ENCODE results near the gene GATAD2A. TPM values are rescaled to one million over a fixed set of nuclear protein-coding genes. Genes with fewer than 3 reads are reported as not detected.
A peak's percentile ranks its signal among the peaks of the same experiment; 100 is the strongest.
"Not testable (repeated sequence)": the region's sequence is repeated elsewhere in the genome, so short reads cannot be mapped to it uniquely, and the experiment has no call there.

GATAD2A gene
- total and polyA plus RNA-seq, 2 donors (not counting 1 experiment from before 2014, with no cell fraction given) = 31.7 to 63.5 TPM

- Histone ChIP-seq H3K4me1 (ENCODE audit: control insufficient read depth, extremely low read depth, insufficient read depth, low read length) (peaks cover 6% of the 10 kb centered on the region), H3K4me2 (ENCODE audit: extremely low read depth, insufficient read depth, low read length) (no peak overlapping the region), H2AFZ (ENCODE audit: low read length) (no peak overlapping the region), H3K27me3 (ENCODE audit: control insufficient read depth, insufficient read depth, low read length) (no peaks in the 10 kb centered on the region), H3K79me2 (ENCODE audit: control insufficient read depth, insufficient read depth, low read length) (peaks cover 49% of the 10 kb centered on the region), H4K20me1 (ENCODE audit: control insufficient read depth, extremely low read depth, insufficient read depth, low read length) (no peaks in the 10 kb centered on the region), H3K9me3 (ENCODE audit: control insufficient read depth, insufficient read depth, low read depth, low read length) (no peaks in the 10 kb centered on the region), H3K27ac (ENCODE audit: insufficient read depth, low read length) (no peak overlapping the region), H3K9ac (ENCODE audit: insufficient read depth, low read length) (no peak overlapping the region), H3K36me3 (ENCODE audit: control insufficient read depth, insufficient read depth, low read length) (peaks cover 16% of the 10 kb centered on the region), H3K4me3 (replicated peaks in 1 of 4; ENCODE audit: control extremely low read depth in 1 of 4, insufficient read depth in 1 of 4, low read depth in 3 of 4, low read length in 4 of 4) (no peak overlapping the region)
- DNase-seq (ENCODE audit: low read depth in 2 of 2) = peak in 1 of 2 donors; percentile 49
- TF ChIP-seq CTCF (conservative IDR thresholded peaks at IDR 0.05 in 1 of 2, IDR thresholded peaks at IDR 0.05 in 1 of 2; ENCODE audit: low read depth in 1 of 2, low read length in 2 of 2) = no peak
Measured at GRCh38 chr19:19468424-19469050, 63.1 kb downstream of the GATAD2A start.

GRCh38 chr19:19470579-19470978 is 65.1 kb downstream of the GATAD2A start:
- DNase-seq (ENCODE audit: low read depth in 2 of 2) = no peak
- Histone ChIP-seq H2AFZ (ENCODE audit: low read length) (no peak overlapping the region), H3K9me3 (ENCODE audit: control insufficient read depth, insufficient read depth, low read depth, low read length) (no peaks in the 10 kb centered on the region), H3K9ac (ENCODE audit: insufficient read depth, low read length) (no peak overlapping the region), H4K20me1 (ENCODE audit: control insufficient read depth, extremely low read depth, insufficient read depth, low read length) (no peaks in the 10 kb centered on the region), H3K36me3 (ENCODE audit: control insufficient read depth, insufficient read depth, low read length) (peaks cover 12% of the 10 kb centered on the region), H3K79me2 (ENCODE audit: control insufficient read depth, insufficient read depth, low read length) (peaks cover 46% of the 10 kb centered on the region), H3K27me3 (ENCODE audit: control insufficient read depth, insufficient read depth, low read length) (no peaks in the 10 kb centered on the region), H3K27ac (ENCODE audit: insufficient read depth, low read length) (no peak overlapping the region), H3K4me1 (ENCODE audit: control insufficient read depth, extremely low read depth, insufficient read depth, low read length) (peaks cover 2% of the 10 kb centered on the region), H3K4me3 (replicated peaks in 1 of 4; ENCODE audit: control extremely low read depth in 1 of 4, insufficient read depth in 1 of 4, low read depth in 3 of 4, low read length in 4 of 4) (no peak overlapping the region), H3K4me2 (ENCODE audit: extremely low read depth, insufficient read depth, low read length) (no peak overlapping the region)
- TF ChIP-seq EZH2 (IDR thresholded peaks at IDR 0.05; ENCODE audit: low read length, missing control alignments) = no peak

GRCh38 chr19:19471682-19472081 is 66.2 kb downstream of the GATAD2A start:
- H3K9ac ChIP-seq (ENCODE audit: insufficient read depth, low read length) = no peak overlapping the region
- no peak overlapping the region for H3K4me3 ChIP-seq (replicated peaks in 1 of 4; ENCODE audit: control extremely low read depth in 1 of 4, insufficient read depth in 1 of 4, low read depth in 3 of 4, low read length in 4 of 4)
- no peak overlapping the region for H3K4me2 ChIP-seq (ENCODE audit: extremely low read depth, insufficient read depth, low read length)
- no peaks in the 10 kb centered on the region for H4K20me1 ChIP-seq (ENCODE audit: control insufficient read depth, extremely low read depth, insufficient read depth, low read length)
- peaks cover 2% of the 10 kb centered on the region for H3K4me1 ChIP-seq (ENCODE audit: control insufficient read depth, extremely low read depth, insufficient read depth, low read length)
- no peaks in the 10 kb centered on the region for H3K27me3 ChIP-seq (ENCODE audit: control insufficient read depth, insufficient read depth, low read length)
- TF ChIP-seq EZH2 (IDR thresholded peaks at IDR 0.05; ENCODE audit: low read length, missing control alignments) = no peak
- H3K27ac ChIP-seq (ENCODE audit: insufficient read depth, low read length) = no peak overlapping the region
- H3K79me2 ChIP-seq (ENCODE audit: control insufficient read depth, insufficient read depth, low read length) = peaks cover 52% of the 10 kb centered on the region
- no peak overlapping the region for H2AFZ ChIP-seq (ENCODE audit: low read length)
- peaks cover 8% of the 10 kb centered on the region for H3K36me3 ChIP-seq (ENCODE audit: control insufficient read depth, insufficient read depth, low read length)
- no peaks in the 10 kb centered on the region for H3K9me3 ChIP-seq (ENCODE audit: control insufficient read depth, insufficient read depth, low read depth, low read length)
- DNase-seq (ENCODE audit: low read depth in 2 of 2) = no peak

- H3K27ac ChIP-seq (ENCODE audit: insufficient read depth, low read length); DNase-seq (ENCODE audit: low read depth in 2 of 2); H3K9ac ChIP-seq (ENCODE audit: insufficient read depth, low read length); H2AFZ ChIP-seq (ENCODE audit: low read length); H3K4me3 ChIP-seq (replicated peaks in 1 of 4; ENCODE audit: control extremely low read depth in 1 of 4, insufficient read depth in 1 of 4, low read depth in 3 of 4, low read length in 4 of 4); H3K36me3 ChIP-seq (ENCODE audit: control insufficient read depth, insufficient read depth, low read length); H3K4me1 ChIP-seq (ENCODE audit: control insufficient read depth, extremely low read depth, insufficient read depth, low read length); H3K27me3 ChIP-seq (ENCODE audit: control insufficient read depth, insufficient read depth, low read length); H3K4me2 ChIP-seq (ENCODE audit: extremely low read depth, insufficient read depth, low read length); H4K20me1 ChIP-seq (ENCODE audit: control insufficient read depth, extremely low read depth, insufficient read depth, low read length); H3K9me3 ChIP-seq (ENCODE audit: control insufficient read depth, insufficient read depth, low read depth, low read length): not testable (repeated sequence)
- H3K79me2 ChIP-seq (ENCODE audit: control insufficient read depth, insufficient read depth, low read length) = peaks cover 55% of the 10 kb centered on the region
Measured at GRCh38 chr19:19472106-19472505, 66.6 kb downstream of the GATAD2A start.

Data from fibroblast of lung (primary cell).